Mucosa of gallbladder (tissue), 1 donor: ENCODE results near the gene ZNF175. TPM values are rescaled to one million over a fixed set of nuclear protein-coding genes. Genes with fewer than 3 reads are reported as not detected.

Experiments
- DNase-seq: peaks from one replicate; pipeline ENCODE4 v3.0.0-alpha.2; 2020; ENCODE audit warnings: low spot score
- total RNA-seq: library from RNA; stranded (reverse); gene quantifications from one replicate; pipeline ENCODE4 v1.2.1, GENCODE V29; 2021
- donor health status: DM: no; HTN: no; CAD: no.

ZNF175 gene
- total RNA-seq, 1 donor from 2014 or later = 9.4 TPM

GRCh38 chr19:51549533-51550324 lies 21.4 kb upstream of the ZNF175 start:
- no peak for DNase-seq

GRCh38 chr19:51550848-51551672 lies 20.0 kb upstream of the ZNF175 start:
- no peak for DNase-seq

GRCh38 chr19:51551673-51552432 lies 19.2 kb upstream of the ZNF175 start:
- no peak for DNase-seq

GRCh38 chr19:51552608-51552995 lies 18.5 kb upstream of the ZNF175 start:
- no peak for DNase-seq

GRCh38 chr19:51552996-51553725 lies 17.9 kb upstream of the ZNF175 start:
- DNase-seq = peak; percentile 78

GRCh38 chr19:51559240-51559639 lies 11.8 kb upstream of the ZNF175 start:
- DNase-seq = no peak

- no peak for DNase-seq
Measured at GRCh38 chr19:51560339-51560738, 10.7 kb upstream of the ZNF175 start.

- no peak for DNase-seq
Measured at GRCh38 chr19:51564791-51565190, 6.3 kb upstream of the ZNF175 start.

- no peak for DNase-seq
Measured at GRCh38 chr19:51565583-51565982, 5.5 kb upstream of the ZNF175 start.

- no peak for DNase-seq
Measured at GRCh38 chr19:51566489-51567100, 4.5 kb upstream of the ZNF175 start.

GRCh38 chr19:51567583-51567982 lies 3.5 kb upstream of the ZNF175 start:
- no peak for DNase-seq

- DNase-seq = no peak
Measured at GRCh38 chr19:51568456-51568855, 2.6 kb upstream of the ZNF175 start.

- no peak for DNase-seq
Measured at GRCh38 chr19:51571599-51571998, 516 bp downstream of the ZNF175 start.

- no peak for DNase-seq
Measured at GRCh38 chr19:51572410-51572809, 1.3 kb downstream of the ZNF175 start.

- DNase-seq = no peak
Measured at GRCh38 chr19:51572908-51573307, 1.8 kb downstream of the ZNF175 start.

GRCh38 chr19:51573331-51573730 lies 2.2 kb downstream of the ZNF175 start:
- DNase-seq = no peak

GRCh38 chr19:51576850-51577249 lies 5.8 kb downstream of the ZNF175 start:
- no peak for DNase-seq

GRCh38 chr19:51586103-51586728 lies 15.1 kb downstream of the ZNF175 start:
- DNase-seq = no peak

GRCh38 chr19:51586799-51587198 lies 15.7 kb downstream of the ZNF175 start:
- no peak for DNase-seq
